Panc1 (cell line): ENCODE data around the gene SIRPB1.

ENCODE experiments used
- REST ChIP-seq, 2 experiments: IDR thresholded peaks; 2 replicates each; pipeline ENCODE4 v1.6.1; 2011 to 2012; ENCODE audit warnings: low read depth in 2 of 2, control low read depth in 1 of 2, low read length in 1 of 2, mild to moderate bottlenecking in 1 of 2, moderate library complexity in 1 of 2; ENCODE audit not compliant: insufficient read depth in 1 of 2
- TF ChIP-seq, protein P1 (sequence below): fragments of 450-650 bp; IDR thresholded peaks from 2 replicates; pipeline ENCODE4 v1.5.1; 2017; ENCODE audit warnings: mild to moderate bottlenecking

DNA sequence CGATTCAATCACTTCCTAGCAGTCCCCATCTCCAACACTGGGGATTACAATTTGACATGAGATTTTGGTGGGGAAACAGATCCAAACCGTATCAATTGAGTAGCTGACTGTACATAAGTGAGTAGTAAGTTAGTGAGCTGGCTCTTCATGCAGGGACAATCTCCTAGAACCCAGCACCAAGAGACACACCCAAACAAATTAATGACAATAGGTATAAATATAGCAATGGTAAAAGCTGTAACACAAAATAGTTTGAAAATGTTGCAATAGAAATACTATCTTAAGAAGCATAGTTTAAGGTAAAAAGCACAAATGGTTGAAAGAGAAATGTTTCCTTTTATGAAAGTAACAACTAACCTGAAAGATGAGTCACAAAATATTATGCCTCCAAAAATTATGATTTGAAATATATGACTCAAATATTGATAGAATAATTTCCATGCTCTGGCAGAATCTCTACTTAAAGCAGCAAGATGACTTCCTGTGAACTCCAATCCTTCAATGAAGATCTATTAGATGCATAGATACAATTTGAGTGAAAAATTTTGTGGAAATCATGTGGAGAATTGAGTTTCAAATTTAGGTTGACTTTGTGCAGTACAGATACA lies 5.4 kb upstream of the SIRPB1 start:
- TF ChIP-seq, protein P1, sequence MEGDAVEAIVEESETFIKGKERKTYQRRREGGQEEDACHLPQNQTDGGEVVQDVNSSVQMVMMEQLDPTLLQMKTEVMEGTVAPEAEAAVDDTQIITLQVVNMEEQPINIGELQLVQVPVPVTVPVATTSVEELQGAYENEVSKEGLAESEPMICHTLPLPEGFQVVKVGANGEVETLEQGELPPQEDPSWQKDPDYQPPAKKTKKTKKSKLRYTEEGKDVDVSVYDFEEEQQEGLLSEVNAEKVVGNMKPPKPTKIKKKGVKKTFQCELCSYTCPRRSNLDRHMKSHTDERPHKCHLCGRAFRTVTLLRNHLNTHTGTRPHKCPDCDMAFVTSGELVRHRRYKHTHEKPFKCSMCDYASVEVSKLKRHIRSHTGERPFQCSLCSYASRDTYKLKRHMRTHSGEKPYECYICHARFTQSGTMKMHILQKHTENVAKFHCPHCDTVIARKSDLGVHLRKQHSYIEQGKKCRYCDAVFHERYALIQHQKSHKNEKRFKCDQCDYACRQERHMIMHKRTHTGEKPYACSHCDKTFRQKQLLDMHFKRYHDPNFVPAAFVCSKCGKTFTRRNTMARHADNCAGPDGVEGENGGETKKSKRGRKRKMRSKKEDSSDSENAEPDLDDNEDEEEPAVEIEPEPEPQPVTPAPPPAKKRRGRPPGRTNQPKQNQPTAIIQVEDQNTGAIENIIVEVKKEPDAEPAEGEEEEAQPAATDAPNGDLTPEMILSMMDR, result no peak
- no peak for TF ChIP-seq REST (IDR thresholded peaks at IDR 0.05; ENCODE audit: insufficient read depth in 1 of 2, low read depth in 2 of 2, low read length in 1 of 2)
